PC-3 (cell line): Measurements from ENCODE around the gene MARCHF3. TPM values are rescaled to one million over a fixed set of nuclear protein-coding genes. Genes with fewer than 3 reads are reported as not detected.

Source experiments
- ATAC-seq: fragments of 200-7000 bp; cut with Tn5 transposase; 2 replicates; pipeline ENCODE4 v1.9.1; 2020; ENCODE audit warnings: mild to moderate bottlenecking, moderate library complexity
- BruUV-seq: library from RNA; stranded (reverse); fragments of 400-500 nt; replicated peaks from 2 replicates; lab custom pipeline; 2021; lab: Mats Ljungman, UMichigan
- CTCF ChIA-PET: fragments of 300-600 bp; sonication (Branson Sonifier 250); formaldehyde crosslinking; loops from one replicate; lab custom pipeline; 2022; ENCODE audit warnings: antibody characterized with exemption; lab: Charles Lee
- POLR2A ChIA-PET: fragments of 300-600 bp; sonication (Branson Sonifier 250); formaldehyde crosslinking; loops from one replicate; lab custom pipeline; 2022; ENCODE audit warnings: antibody characterized with exemption; ENCODE audit not compliant: unreplicated experiment; lab: Charles Lee
- DNase-seq: peaks from one replicate; pipeline ENCODE4 v3.0.0-alpha.2; 2015
- H2AFZ ChIP-seq: fragments of 300-600 bp; sonication (generic); 2 replicates; pipeline ENCODE4 v1.6.0; 2016; ENCODE audit warnings: antibody characterized with exemption, low read length
- H3F3A ChIP-seq: fragments of 300-600 bp; sonication (generic); one replicate; pipeline ENCODE4 v1.6.0; 2017; ENCODE audit warnings: antibody characterized with exemption, low read length, control low read depth, mild to moderate bottlenecking; ENCODE audit not compliant: unreplicated experiment
- H3K27ac ChIP-seq: fragments of 300-600 bp; sonication (generic); 2 replicates; pipeline ENCODE4 v1.5.1; 2016; ENCODE audit warnings: mild to moderate bottlenecking, low read length
- H3K27me3 ChIP-seq: fragments of 300-600 bp; sonication (generic); 2 replicates; pipeline ENCODE4 v1.6.1; 2016; ENCODE audit warnings: low read length, mixed read lengths
- H3K36me3 ChIP-seq: fragments of 300-600 bp; sonication (generic); 2 replicates; pipeline ENCODE4 v1.6.1; 2016; ENCODE audit warnings: low read depth, mixed run types, low read length, mixed read lengths
- H3K4me1 ChIP-seq: fragments of 300-600 bp; sonication (generic); 2 replicates; pipeline ENCODE4 v1.5.1; 2016; ENCODE audit warnings: low read length; ENCODE audit not compliant: insufficient read depth
- H3K4me2 ChIP-seq: fragments of 300-600 bp; sonication (generic); 2 replicates; pipeline ENCODE4 v1.6.0; 2016; ENCODE audit warnings: low read length
- H3K4me3 ChIP-seq: fragments of 300-600 bp; sonication (generic); 2 replicates; pipeline ENCODE4 v1.5.1; 2016; ENCODE audit warnings: mild to moderate bottlenecking, low read length, mixed read lengths
- H3K79me2 ChIP-seq: fragments of 300-600 bp; sonication (generic); 2 replicates; pipeline ENCODE4 v1.6.1; 2017; ENCODE audit warnings: low read length, mixed read lengths
- H3K9ac ChIP-seq: fragments of 300-600 bp; sonication (generic); 2 replicates; pipeline ENCODE4 v1.6.0; 2016; ENCODE audit warnings: mild to moderate bottlenecking, low read length
- H3K9me2 ChIP-seq: fragments of 300-600 bp; sonication (generic); replicated peaks from 2 replicates; pipeline ENCODE4 v1.6.1; 2016; ENCODE audit warnings: mixed run types, low read length, mixed read lengths
- H3K9me3 ChIP-seq: fragments of 300-600 bp; sonication (generic); 2 replicates; pipeline ENCODE4 v1.6.1; 2016; ENCODE audit warnings: low read length, mixed read lengths
- H4K20me1 ChIP-seq: fragments of 300-600 bp; sonication (generic); 2 replicates; pipeline ENCODE4 v1.6.1; 2016; ENCODE audit warnings: low read length, mixed read lengths
- EZH2 ChIP-seq: fragments of 300-600 bp; sonication (generic); IDR thresholded peaks from one replicate; pipeline ENCODE4 v1.6.1; 2017; ENCODE audit warnings: antibody characterized with exemption, mild to moderate bottlenecking, low read length; ENCODE audit not compliant: unreplicated experiment
- EZH2phosphoT487 ChIP-seq: fragments of 300-600 bp; sonication (generic); IDR thresholded peaks from 2 replicates; pipeline ENCODE4 v1.6.1; 2018; ENCODE audit warnings: mild to moderate bottlenecking, antibody characterized with exemption, low read length, borderline replicate concordance
- intact Hi-C: fragments of 100-400 bp; cut with micrococcal nuclease; formaldehyde crosslinking; loops from 2 replicates; pipeline ENCODE4 v1.9.0; 2023
- total RNA-seq: library from RNA; depleted of rRNA; stranded (reverse); fragments of >200 nt; gene quantifications from 2 replicates; pipeline ENCODE4 v1.2.3, GENCODE V29; 2014
- TF ChIP-seq, protein P1 (sequence below): fragments of 300-600 bp; sonication (generic); conservative IDR thresholded peaks from 2 replicates; pipeline ENCODE4 v1.5.1; 2017; ENCODE audit warnings: antibody characterized with exemption, low read depth, mild to moderate bottlenecking, low read length

The MARCHF3 gene
- total RNA-seq, 1 experiment from 2014 or later, result 2.5 TPM

DNA sequence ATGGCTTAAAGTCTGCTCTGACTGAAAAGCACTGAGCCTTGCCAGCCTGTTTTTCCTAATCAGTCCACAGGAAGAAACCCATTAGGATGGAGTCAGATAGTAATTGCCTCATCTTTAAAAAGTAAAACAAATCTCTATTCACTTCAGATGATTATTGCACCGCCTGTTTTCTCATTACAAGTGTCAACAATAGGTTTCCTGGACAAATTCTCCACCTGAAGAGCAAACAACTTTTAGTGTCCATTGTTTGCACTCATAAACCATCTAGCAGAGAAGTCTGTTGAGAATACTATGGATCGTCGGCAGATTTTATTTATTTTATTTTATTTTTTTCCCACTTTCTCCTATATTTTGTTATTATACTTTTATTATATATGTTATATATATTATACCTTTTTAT is 22.7 kb upstream of the MARCHF3 start:
- Histone ChIP-seq H3K27ac (no peak overlapping the region), H3K9me3 (no peaks in the 10 kb centered on the region), H3K79me2 (no peaks in the 10 kb centered on the region), H3K4me3 (no peak overlapping the region), H3K36me3 (peaks cover 3% of the 10 kb centered on the region; the same call in 1 of the 2 replicates), H4K20me1 (no peaks in the 10 kb centered on the region), H3K9me2 (no peaks in the 10 kb centered on the region), H2AFZ (no peak overlapping the region), H3K4me1 (peaks cover 14% of the 10 kb centered on the region), H3F3A (no peaks in the 10 kb centered on the region), H3K9ac (no peak overlapping the region), H3K27me3 (no peaks in the 10 kb centered on the region), H3K4me2 (no peak overlapping the region)
- intact Hi-C loops, result no loop called here
- TF ChIP-seq EZH2phosphoT487, result no peak
- TF ChIP-seq EZH2, result no peak
- TF ChIP-seq, protein P1, sequence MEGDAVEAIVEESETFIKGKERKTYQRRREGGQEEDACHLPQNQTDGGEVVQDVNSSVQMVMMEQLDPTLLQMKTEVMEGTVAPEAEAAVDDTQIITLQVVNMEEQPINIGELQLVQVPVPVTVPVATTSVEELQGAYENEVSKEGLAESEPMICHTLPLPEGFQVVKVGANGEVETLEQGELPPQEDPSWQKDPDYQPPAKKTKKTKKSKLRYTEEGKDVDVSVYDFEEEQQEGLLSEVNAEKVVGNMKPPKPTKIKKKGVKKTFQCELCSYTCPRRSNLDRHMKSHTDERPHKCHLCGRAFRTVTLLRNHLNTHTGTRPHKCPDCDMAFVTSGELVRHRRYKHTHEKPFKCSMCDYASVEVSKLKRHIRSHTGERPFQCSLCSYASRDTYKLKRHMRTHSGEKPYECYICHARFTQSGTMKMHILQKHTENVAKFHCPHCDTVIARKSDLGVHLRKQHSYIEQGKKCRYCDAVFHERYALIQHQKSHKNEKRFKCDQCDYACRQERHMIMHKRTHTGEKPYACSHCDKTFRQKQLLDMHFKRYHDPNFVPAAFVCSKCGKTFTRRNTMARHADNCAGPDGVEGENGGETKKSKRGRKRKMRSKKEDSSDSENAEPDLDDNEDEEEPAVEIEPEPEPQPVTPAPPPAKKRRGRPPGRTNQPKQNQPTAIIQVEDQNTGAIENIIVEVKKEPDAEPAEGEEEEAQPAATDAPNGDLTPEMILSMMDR, result no peak
- DNase-seq, result no peak
- no TSS peak for BruUV-seq
- ATAC-seq, result no peak
- ChIA-PET CTCF (no interaction called here), POLR2A (no interaction called here)

- TF ChIP-seq EZH2phosphoT487 (no peak), EZH2 (no peak)
- Histone ChIP-seq H3K9me2 (no peaks in the 10 kb centered on the region), H3K79me2 (no peaks in the 10 kb centered on the region), H3K27me3 (no peaks in the 10 kb centered on the region), H4K20me1 (no peaks in the 10 kb centered on the region), H3K4me2 (peak overlapping the region; percentile 19), H3K9ac (no peak overlapping the region), H3K9me3 (no peaks in the 10 kb centered on the region), H3K27ac (peak overlapping the region; percentile 3; the same call in 1 of the 2 replicates), H3K4me3 (no peak overlapping the region; the same call in 1 of the 2 replicates), H3K36me3 (peaks cover under 1% of the 10 kb centered on the region; the same call in 1 of the 2 replicates), H3F3A (no peaks in the 10 kb centered on the region), H3K4me1 (peaks cover 14% of the 10 kb centered on the region), H2AFZ (no peak overlapping the region)
- intact Hi-C loops, result no loop called here
- DNase-seq (peak; percentile 76), ATAC-seq (peak; percentile 54)
- no TSS peak for BruUV-seq
- POLR2A ChIA-PET, result no interaction called here
- CTCF ChIA-PET, result no interaction called here
Observed at GRCh38 chr5:127051591-127051990, 21.2 kb upstream of the MARCHF3 start.

DNA sequence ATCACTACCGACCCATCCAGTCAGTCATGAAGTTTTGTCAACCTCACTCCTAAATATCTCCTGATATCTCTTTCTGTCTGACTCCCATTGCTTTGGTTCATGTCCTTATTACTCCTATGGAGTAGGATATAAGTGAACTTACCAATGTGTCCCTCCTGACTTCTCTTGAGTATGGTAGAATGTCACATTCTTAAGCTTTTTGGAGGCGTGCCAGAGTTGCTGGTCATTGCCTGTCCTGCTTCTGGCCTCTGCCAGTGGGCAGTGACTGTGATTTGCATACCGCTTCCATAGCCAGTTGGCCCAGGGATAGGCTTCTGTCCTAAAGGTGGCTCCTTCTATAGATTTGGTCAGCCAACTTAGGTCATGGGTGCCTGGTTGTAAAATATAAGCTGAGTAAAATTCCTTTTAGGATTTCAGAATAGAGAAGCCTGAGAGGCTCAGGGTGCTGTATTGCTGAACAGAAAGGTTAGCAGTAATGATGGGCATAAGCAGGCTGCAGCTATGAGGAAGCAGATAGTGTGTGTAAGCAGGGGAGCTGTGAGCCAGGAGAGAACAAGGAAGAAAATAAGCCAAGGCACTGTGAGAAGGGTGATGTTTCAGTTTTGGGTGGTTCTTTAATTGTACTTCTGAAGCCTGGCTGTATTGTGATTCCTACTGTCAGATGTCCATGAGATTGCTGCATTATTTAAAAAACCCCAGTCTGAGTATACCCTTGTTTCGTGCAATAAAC is 16.1 kb upstream of the MARCHF3 start:
- Histone ChIP-seq H3K4me1 (peaks cover 5% of the 10 kb centered on the region), H3F3A (no peaks in the 10 kb centered on the region), H4K20me1 (no peaks in the 10 kb centered on the region), H3K9ac (no peak overlapping the region), H3K27me3 (no peaks in the 10 kb centered on the region), H3K4me3 (no peak overlapping the region), H3K4me2 (no peak overlapping the region), H3K9me2 (no peaks in the 10 kb centered on the region), H3K27ac (no peak overlapping the region), H2AFZ (no peak overlapping the region), H3K9me3 (no peaks in the 10 kb centered on the region), H3K36me3 (no peaks in the 10 kb centered on the region), H3K79me2 (no peaks in the 10 kb centered on the region)
- no peak for DNase-seq
- CTCF ChIA-PET, result no interaction called here
- BruUV-seq, result no TSS peak
- no peak for TF ChIP-seq EZH2
- no peak for TF ChIP-seq EZH2phosphoT487
- TF ChIP-seq, protein P1, result no peak
- POLR2A ChIA-PET, result interaction anchor here (0.7 kb wide), 2 partner anchors 27 to 389 kb away, joined by 3 read pairs; no protein-coding TSS in a partner anchor
- no peak for ATAC-seq
- intact Hi-C loops, result no loop called here
